Right renal cortex interstitium (tissue), 3 donors: ENCODE measurements around the gene HHATL. TPM values are rescaled to one million over a fixed set of nuclear protein-coding genes. Genes with fewer than 3 reads are reported as not detected.

Experiments used
- DNase-seq, 3 donors: peaks; one replicate each; pipeline ENCODE4 v3.0.0-alpha.2; 2013; ENCODE audit warnings: low read depth in 3 of 3, low spot score in 2 of 3
- polyA plus RNA-seq, 3 donors: library from polyadenylated mRNA; unstranded; fragments of 120-200 nt; gene quantifications; one replicate each; pipeline ENCODE4 v1.2.1, GENCODE V29; 2013; ENCODE audit not compliant: insufficient read length in 3 of 3

HHATL gene
- polyA plus RNA-seq, 3 donors = 0.28 to 0.82 (median 0.35) TPM

DNA sequence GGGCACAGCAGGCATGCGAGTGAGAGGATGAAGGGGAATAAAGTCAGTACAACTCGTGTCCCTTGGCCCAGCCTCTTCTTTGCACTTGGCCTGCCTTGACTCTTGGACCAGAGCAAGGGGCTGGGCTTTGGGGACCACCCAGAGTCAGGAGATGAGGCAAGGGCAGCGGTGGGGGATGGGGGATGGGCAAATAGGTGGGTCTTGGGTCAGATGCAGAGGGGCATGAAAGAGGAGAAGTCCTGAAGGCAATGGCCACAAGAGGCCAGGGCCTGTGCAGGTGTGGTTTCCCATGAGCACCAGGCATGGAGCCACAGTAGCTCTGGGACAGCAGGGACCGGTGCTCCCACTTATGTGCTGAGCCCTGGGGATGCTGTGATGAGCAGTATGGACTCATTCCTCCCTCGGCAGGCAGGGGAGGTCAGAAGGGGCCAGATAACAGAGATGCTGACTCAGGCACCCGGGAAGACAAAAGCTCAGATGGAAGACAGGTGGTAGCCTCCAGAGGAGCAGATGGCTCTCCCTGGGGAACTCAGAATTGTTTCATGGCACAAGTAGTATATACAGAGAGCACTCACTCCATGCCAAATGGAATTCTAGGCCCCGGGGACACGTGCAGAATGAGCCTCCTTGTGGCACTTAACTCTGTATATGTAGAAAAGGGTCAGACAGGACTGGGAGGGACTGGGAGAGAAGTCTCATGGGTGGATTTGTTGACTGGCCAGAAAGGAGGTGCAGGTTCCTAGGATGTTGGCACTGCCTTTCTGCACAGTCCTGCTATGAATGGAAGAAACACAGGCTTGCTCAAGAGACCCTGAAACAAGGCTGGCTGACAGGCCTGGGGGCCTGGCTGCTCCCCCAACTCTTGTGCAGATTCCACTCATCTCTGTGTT lies 34.8 kb downstream of the HHATL start:
- no peak for DNase-seq

DNA sequence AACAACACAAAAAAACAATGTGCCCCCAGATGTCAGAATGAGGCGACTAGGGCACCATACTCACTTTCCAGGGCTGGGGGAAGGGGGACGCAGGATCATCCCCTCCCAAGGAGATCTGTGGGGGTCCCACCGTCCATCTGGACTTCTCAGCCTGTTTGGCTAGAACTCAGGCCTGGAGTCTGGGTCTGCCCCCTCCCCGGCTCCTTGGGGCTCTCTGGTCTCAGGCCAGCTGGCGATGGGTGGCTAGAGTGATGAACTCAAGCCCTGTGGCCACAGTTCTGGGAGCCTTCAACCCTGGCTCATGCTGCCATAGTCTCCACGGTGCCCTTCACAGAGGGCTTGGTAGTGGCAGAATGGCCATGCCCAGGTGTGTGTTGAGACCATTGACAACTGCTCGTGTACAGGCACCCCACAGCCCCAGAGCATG lies 35.5 kb downstream of the HHATL start:
- DNase-seq = no peak

GRCh38 chr3:42666577-42666998 lies 36.0 kb downstream of the HHATL start:
- no peak for DNase-seq

DNA sequence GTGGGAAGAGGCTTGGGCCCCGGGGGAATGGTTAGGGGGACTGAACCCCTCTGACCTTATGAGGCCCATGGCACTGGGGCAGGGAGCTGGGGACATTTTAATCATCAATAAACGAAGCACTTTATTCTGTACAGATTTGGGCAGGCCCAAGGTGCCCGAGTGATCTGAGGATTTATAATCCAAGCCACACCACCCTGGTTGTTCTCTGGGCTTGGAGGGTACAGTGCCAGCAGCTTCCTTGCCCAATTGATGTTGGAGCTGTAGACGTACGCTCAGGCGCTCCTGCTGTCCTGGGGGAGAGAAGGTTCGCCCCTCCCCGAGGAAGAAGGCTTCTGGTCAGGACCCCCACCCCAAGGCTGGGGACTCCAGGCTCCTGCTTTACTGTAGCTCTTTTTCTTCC lies 36.6 kb downstream of the HHATL start:
- no peak for DNase-seq

DNA sequence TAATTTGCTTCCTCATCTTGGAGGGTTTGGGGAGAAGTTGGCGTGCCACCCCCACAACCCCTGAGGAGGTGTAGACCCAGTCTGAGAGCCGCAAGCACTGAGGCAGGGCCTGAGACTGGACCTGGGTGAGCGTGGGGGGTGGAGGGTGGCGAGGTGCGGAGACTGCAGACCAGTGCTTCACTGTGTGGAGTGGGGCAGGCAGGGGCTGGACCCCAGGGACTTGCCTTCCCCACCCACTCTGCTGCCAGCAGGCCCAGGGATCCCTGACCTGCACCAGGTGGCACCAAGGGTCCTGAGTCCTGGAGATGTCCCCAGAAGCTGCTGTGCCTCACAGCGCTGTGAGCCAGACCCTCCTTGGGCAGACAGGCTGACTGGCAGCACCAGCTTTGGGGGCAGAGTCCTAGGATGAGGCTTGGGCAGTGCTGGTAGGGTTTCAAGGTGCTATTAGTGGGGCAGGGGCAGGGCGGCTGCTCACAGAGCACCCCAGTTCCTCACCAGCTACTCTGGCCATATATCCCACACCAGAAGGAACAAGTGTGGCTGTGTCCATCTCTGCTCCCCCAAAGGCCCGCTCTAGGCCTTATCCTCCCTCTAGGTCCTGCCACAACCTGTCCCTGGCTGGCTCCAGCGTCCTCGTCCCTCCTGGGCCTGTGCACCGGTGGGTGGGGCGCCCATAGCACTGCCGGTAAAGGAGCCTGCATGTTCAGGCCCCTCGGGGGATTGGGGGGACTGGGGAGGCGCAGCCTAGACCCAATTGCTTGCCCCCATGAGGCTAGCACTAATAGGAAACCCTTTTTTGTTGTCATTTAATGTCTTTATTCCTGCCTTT lies 37.3 kb downstream of the HHATL start:
- no peak for DNase-seq

DNA sequence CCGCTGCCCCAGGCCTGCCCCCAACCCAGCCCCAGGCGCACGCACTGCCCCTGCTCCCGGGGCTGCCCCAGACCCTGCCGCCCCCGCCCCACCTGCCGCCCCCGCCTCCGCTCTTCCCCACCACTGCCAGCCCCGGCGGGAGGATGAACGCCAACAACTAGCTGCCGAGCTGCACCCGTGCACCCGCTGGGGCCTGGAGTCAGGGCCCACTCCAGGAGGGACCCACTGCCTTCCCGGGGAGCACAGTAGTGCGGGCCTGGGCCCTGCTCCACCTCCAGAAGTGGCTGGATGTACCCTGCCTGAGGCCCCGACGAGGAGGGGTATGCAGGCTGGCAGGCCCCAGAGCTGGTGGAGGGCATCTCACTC lies 38.2 kb downstream of the HHATL start:
- DNase-seq = no peak

DNA sequence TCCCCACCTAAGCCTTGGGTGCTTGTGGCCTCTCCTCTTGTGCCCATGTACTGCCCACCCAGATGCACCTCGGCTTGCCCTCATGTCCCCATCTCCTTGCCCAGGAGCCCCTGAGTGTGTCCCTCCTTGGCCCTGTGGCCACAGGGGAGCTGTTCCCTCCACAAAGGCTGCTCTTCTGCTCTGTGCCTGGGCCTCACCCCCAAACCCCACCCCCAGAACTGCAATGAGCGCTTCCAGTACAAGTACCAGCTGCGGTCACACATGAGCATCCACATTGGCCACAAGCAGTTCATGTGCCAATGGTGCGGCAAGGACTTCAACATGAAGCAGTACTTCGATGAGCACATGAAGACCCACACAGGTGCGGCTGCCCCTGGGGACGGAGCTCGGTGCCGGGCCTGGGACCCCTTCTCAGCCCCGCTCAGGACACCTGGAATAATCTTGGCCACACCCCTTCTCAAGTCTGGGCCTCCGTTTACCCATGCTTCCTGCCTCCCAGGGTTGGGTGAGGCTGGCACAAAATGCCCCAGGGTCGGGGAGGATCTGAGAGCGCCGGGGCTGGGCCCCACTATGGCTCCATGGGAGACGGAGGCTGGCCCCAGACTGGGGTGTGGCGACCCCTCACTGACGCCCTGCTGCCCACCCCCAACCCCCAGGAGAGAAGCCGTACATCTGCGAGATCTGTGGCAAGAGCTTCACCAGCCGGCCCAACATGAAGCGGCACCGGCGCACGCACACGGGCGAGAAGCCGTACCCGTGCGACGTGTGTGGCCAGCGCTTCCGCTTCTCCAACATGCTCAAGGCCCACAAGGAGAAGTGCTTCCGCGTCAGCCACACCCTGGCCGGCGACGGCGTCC lies 38.8 kb downstream of the HHATL start:
- no peak for DNase-seq

GRCh38 chr3:42662813-42663535 lies 39.6 kb downstream of the HHATL start:
- no peak for DNase-seq

DNA sequence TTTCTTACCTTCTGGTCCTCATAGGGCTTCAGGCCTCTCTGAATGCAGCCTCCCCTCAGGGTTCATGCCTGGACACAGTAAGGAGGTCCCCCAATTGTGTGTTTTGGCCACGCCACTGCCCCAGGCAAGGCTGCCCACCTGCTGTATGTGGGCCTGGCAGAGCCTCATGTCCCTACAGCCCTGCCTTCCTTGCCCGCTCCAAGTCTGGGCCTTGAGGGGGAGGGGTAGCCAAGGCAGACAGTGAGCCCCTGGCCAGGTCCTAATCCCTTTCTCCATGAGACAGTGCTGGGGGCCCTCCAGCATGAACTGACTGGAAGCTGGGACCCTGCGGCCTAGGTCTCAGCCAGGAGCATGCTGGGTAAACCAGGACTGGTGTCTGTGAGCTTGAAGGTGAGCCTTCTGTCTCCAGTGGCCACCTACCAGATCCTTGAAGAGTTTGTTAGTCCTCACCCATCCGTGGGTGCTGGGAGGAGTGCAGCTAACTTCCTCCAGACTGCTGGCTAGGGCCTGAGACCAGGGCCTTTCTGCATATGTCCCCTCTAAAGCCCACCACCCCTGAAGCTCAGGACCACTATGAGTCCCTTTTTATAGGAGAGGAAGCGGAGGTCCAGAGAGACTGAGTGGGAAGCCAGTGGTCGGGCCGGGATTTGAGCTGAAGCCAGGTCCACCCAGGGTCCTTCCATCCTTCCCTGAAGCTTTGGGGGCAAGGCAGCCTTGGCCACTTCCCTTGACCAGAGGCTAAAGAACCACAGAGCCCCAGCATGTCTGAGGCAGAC lies 40.4 kb downstream of the HHATL start:
- DNase-seq = no peak

GRCh38 chr3:42661593-42662022 lies 41.0 kb downstream of the HHATL start:
- DNase-seq = no peak

- DNase-seq = no peak
These were observed 41.7 kb downstream of the HHATL start for GRCh38 chr3:42660898-42661297.

DNA sequence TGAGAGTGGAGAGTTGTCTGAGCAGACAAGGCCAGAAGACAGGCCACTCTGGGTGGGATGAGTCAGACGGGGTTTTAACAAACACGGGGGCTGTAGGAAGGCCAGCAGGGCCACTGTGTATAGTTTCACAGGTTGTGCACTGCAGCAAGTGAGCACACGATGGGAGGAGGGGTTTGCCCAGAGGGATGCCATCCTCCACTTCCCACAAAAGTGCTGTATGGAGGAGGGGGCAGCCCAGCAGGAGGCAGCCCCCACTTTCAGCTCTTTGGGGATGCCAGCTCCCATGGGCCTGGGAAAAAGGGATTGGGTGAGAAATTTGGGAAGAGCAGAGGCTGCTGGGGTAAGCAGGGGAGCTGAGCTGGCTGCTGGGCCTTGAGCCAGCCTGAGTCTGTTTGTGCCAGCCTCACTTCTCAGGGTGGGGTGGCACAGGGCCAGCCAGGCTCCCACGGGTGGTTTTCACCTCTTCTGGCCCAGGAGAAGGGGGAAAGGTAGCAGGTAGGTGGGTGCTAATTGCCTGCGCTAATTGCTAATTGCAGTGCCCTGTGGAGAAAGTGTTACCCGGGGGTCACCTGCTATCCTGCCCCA lies 42.4 kb downstream of the HHATL start:
- DNase-seq = no peak

GRCh38 chr3:42659451-42660130 lies 43.0 kb downstream of the HHATL start:
- no peak for DNase-seq

DNA sequence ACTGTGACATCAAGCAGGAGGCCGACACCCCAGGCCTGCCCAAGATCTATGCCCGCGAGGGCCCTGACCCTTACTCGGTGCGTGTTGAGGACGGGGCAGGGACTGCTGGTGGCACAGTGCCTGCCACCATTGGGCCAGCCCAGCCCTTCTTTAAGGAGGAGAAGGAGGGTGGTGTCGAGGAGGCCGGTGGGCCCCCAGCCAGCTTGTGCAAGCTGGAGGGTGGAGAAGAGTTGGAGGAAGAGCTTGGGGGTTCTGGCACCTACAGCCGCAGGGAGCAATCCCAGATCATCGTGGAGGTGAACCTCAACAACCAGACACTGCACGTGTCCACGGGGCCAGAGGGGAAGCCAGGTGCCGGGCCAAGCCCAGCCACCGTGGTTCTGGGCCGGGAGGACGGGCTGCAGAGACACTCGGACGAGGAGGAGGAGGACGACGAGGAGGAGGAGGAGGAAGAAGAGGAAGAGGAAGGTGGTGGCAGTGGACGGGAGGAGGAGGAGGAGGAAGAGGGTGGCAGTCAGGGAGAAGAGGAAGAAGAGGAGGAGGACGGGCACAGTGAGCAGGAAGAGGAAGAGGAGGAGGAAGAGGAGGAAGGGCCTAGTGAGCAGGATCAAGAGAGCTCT lies 43.7 kb downstream of the HHATL start:
- no peak for DNase-seq

DNA sequence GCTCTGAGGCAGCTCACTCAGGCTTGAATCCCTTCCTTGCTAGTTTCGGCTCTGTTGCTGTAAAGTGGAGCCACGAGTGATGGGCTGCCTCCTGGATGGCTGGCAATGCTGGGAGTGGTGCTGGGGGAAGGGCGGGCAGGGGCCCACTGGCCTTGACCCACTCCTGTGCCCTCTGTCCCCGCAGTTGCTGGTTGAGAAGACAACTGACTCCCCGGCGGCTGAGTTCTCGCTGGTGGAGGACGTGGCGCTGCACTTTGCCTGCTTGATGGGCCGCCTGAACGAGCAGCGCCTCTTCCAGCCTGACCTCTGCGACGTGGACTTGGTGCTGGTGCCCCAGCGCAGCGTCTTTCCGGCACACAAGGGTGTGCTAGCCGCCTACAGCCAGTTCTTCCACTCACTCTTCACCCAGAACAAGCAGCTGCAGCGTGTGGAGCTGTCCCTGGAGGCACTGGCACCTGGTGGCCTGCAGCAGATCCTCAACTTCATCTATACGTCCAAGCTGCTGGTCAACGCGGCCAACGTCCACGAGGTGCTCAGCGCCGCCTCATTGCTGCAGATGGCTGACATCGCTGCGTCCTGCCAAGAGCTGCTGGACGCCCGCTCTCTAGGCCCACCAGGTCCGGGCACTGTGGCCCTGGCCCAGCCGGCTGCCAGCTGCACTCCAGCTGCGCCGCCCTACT lies 44.4 kb downstream of the HHATL start:
- DNase-seq = no peak

DNA sequence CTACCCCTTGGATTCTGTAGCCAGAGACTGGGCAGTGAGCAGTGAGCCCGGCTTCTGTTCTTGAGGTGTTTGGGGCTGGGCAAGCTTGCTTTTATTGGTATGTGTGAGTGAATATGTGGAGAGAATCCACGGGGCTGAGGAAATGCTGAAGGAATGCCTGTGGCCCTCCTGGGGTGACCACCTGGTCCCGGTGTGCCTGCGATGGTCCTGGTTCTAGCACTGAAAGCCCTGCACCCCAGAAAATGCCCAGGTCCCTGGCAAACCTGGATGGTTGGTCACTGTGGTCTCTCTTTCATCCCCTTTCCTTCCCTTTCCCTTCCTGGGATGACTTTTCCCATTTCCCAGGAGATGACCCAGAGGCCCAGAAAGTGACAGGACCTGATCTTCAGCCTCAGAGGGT lies 44.9 kb downstream of the HHATL start:
- no peak for DNase-seq
